Measurements from ENCODE around the gene IRF2BP1. TPM values are rescaled to one million over a fixed set of nuclear protein-coding genes. Genes with fewer than 3 reads are reported as not detected.

IRF2BP1 gene
- total RNA-seq, 2 experiments from 2014 or later: 20.9 to 23.9 TPM

- no peaks in the 10 kb centered on the region for H3K9me3 Mint-ChIP-seq
- H3K27ac Mint-ChIP-seq: peak overlapping the region; percentile 62
- peak; percentile 42 for DNase-seq
- peak; percentile 76 for ATAC-seq (ENCODE audit: low read depth)
- no peaks in the 10 kb centered on the region for H3K36me3 Mint-ChIP-seq
- peaks cover 36% of the 10 kb centered on the region for H3K4me1 Mint-ChIP-seq
- POLR2A ChIA-PET: interaction anchor here (2.1 kb wide), 1 partner anchor 14 kb away, joined by 19 read pairs; the partner anchor contains the start of gene MYPOP
- peaks cover 27% of the 10 kb centered on the region for H3K27me3 Mint-ChIP-seq
- peak overlapping the region; percentile 63 for H3K4me3 Mint-ChIP-seq
These were observed 31.6 kb upstream of the IRF2BP1 start for GRCh38 chr19:45917421-45918091.

DNA sequence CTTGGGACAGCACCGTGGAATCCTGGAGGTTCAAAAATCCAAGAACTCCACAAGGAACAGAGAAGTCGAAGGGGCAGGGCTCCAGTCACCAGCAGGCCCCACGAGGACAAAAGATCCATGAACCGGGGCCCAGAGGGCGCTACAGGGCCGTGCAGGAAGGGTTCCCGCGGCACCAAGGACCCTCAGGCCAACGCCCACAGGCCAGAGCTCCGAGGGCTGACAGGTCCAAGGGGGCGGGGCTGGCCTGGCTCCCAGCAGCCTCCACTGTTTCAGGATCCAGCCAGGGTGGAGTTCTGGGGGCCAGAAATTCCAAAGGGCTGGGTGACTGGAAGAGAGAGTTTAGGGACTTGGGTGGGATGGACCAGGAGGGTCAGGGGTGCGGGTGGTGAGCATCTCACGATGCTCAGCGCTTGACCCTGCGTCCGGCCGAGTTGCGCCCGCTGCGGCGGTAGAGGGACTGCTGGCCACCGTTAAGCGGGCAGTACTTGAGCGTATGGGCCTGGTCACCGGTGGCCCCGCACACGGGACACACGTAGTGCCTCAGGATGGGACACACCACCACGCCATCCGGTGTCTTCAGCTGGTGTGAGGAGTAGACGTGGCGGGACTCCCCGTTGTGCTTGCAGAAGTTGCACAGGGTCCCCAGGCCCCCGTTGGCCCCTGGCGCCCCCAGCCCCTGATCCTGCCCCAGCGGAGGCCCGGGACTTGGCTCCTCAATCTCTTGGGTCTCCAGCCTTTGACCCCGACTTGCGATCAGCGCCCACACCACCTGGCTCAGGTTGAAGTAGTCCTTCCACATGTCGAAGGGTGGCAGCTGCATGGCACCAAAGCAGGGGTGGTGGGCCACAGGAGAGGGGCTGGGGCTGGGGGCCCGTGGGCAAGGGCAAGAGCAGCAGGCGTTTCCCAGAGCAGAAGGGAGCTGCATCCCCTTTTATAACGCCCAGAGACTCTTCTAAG, 28.2 kb upstream of the IRF2BP1 start, which contains the start of gene NANOS2:
NANOS2 (minus strand) TSS at position 905 of the 957 bp plus-strand sequence; CDS start at position 820, 85 bp downstream.
- POLR2A ChIA-PET: no interaction called here
- Mint-ChIP-seq H3K27me3 (peaks cover 46% of the 10 kb centered on the region), H3K4me1 (peaks cover 20% of the 10 kb centered on the region), H3K27ac (no peak within 1 kb of the TSS), H3K9me3 (no peaks in the 10 kb centered on the region), H3K36me3 (no peaks in the 10 kb centered on the region), H3K4me3 (no peak within 1 kb of the TSS)
- ATAC-seq (ENCODE audit: low read depth): no peak
- DNase-seq: peak; percentile 56

- Mint-ChIP-seq H3K9me3 (no peaks in the 10 kb centered on the region), H3K4me3 (no peak overlapping the region), H3K27ac (no peak overlapping the region), H3K36me3 (no peaks in the 10 kb centered on the region), H3K27me3 (peaks cover 36% of the 10 kb centered on the region), H3K4me1 (peaks cover 1% of the 10 kb centered on the region)
- POLR2A ChIA-PET: interaction anchor here (0.6 kb wide), 1 partner anchor 103 kb away, joined by 5 read pairs; no protein-coding TSS in a partner anchor
- DNase-seq (no peak), ATAC-seq (ENCODE audit: low read depth) (no peak)
These were observed 25.4 kb upstream of the IRF2BP1 start for GRCh38 chr19:45911291-45911690.

- H3K36me3 Mint-ChIP-seq: no peaks in the 10 kb centered on the region
- ATAC-seq (ENCODE audit: low read depth) (no peak), DNase-seq (no peak)
- H3K4me1 Mint-ChIP-seq: peaks cover 2% of the 10 kb centered on the region
- H3K27ac Mint-ChIP-seq: no peak overlapping the region
- peaks cover 35% of the 10 kb centered on the region for H3K27me3 Mint-ChIP-seq
- no peaks in the 10 kb centered on the region for H3K9me3 Mint-ChIP-seq
- POLR2A ChIA-PET: no interaction called here
- no peak overlapping the region for H3K4me3 Mint-ChIP-seq
These were observed 23.0 kb upstream of the IRF2BP1 start for GRCh38 chr19:45908956-45909355.

DNA sequence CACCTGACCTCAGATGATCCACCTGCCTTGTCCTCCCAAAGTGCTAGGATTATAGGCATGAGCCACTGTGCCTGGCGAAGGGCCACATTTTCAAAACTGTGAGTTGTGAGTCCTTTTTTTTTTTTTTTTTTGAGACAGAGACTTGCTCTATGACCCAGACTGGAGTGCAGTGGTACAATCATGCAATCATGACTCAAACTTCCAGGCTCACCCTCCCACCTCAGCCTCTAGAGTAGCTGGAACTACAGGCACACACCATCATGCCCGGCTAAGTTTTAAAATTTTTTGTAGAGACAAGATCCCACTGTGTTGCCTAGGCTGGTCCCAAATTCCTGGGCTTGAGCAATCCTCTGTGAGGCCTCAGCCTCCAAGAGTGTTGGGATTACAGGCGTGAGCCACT, 20.3 kb upstream of the IRF2BP1 start:
- ATAC-seq (ENCODE audit: low read depth) (no peak), DNase-seq (no peak)
- Mint-ChIP-seq H3K4me3 (no peak overlapping the region), H3K36me3 (no peaks in the 10 kb centered on the region), H3K27ac (no peak overlapping the region), H3K27me3 (peaks cover 17% of the 10 kb centered on the region), H3K4me1 (peaks cover 10% of the 10 kb centered on the region), H3K9me3 (no peaks in the 10 kb centered on the region)
- POLR2A ChIA-PET: no interaction called here

DNA sequence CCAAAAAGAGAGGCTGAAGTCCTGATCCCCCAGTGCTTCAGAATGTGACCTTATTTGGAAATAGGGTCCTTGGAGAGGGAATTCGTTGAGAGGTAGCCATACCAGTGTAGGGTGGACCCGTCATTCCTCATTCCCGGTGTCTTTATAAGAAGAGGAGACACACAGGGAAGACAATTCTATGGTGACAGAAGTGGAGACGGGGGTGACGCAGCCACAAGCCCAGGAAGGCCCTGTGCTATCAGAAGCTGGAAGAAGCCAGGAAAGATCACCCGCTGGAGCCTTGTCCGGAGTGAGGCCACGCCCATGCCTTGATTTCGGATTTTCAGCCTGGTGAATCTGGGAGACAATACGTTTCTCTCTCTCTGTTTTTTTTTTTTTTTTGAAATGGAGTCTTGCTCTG, 19.1 kb upstream of the IRF2BP1 start:
- no peak for ATAC-seq (ENCODE audit: low read depth)
- H3K36me3 Mint-ChIP-seq: peaks cover 6% of the 10 kb centered on the region
- H3K27ac Mint-ChIP-seq: no peak overlapping the region
- H3K4me1 Mint-ChIP-seq: peaks cover 18% of the 10 kb centered on the region
- H3K27me3 Mint-ChIP-seq: peaks cover 6% of the 10 kb centered on the region
- no peak overlapping the region for H3K4me3 Mint-ChIP-seq
- POLR2A ChIA-PET: no interaction called here
- no peaks in the 10 kb centered on the region for H3K9me3 Mint-ChIP-seq
- DNase-seq: no peak

DNA sequence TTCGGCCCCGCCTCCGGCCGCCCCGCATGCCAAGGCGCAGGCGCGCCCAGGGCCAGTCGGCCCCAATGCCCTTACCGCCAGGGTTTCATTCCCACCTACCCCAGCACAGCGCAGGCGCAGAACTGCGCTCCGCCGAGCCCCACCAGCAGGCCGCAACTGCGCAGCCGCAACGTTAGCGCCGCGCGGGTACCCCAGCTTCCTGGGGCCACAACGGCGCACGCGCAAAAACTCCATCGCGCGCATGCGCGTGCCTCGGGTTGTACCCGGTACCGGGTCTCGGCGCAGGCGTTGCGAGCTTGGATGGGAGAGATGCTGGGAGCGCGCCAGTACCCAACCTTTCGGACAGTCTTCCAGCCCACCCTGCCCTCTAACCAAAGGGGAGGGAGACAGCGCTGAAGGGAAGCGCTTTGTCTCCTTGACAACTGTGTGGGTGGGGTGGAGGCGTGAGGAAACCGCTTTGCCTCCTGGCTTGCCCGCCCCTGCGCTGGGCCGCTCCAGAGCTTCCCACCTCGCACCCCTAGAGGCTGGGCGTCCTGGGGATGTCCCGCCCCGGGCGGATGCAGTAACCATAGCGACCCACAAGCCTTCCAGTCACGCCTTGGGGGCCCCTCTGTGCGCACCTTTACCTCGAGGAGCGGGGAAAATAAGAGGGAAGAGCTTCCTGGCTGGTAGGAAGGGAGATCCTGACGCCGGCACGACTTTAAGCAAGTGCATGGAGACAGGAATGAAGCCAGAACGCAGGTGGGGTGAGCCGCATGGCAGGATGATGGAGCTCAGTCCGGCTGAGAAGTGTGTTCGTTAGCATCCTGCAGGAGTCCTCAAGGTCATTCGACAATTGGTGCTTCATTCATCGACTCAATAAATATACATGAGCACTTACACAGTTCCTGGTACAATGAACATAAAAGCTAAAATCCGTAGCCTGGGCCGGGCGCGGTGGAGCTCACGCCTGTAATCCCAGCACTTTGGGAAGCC, 17.0 kb upstream of the IRF2BP1 start:
- Mint-ChIP-seq H3K4me1 (peaks cover 20% of the 10 kb centered on the region), H3K27ac (peak overlapping the region; percentile 90), H3K36me3 (peaks cover 21% of the 10 kb centered on the region), H3K4me3 (peak overlapping the region; percentile 97), H3K9me3 (no peaks in the 10 kb centered on the region), H3K27me3 (no peaks in the 10 kb centered on the region)
- POLR2A ChIA-PET: interaction anchor here (0.6 to 3.4 kb wide), 17 partner anchors 10 to 1695 kb away, joined by 3 to 45 read pairs (median 4); partner anchors contain the start of genes CCDC61, FBXO46 and IRF2BP1
- DNase-seq (peak; percentile 100), ATAC-seq (ENCODE audit: low read depth) (peak; percentile 92)

DNA sequence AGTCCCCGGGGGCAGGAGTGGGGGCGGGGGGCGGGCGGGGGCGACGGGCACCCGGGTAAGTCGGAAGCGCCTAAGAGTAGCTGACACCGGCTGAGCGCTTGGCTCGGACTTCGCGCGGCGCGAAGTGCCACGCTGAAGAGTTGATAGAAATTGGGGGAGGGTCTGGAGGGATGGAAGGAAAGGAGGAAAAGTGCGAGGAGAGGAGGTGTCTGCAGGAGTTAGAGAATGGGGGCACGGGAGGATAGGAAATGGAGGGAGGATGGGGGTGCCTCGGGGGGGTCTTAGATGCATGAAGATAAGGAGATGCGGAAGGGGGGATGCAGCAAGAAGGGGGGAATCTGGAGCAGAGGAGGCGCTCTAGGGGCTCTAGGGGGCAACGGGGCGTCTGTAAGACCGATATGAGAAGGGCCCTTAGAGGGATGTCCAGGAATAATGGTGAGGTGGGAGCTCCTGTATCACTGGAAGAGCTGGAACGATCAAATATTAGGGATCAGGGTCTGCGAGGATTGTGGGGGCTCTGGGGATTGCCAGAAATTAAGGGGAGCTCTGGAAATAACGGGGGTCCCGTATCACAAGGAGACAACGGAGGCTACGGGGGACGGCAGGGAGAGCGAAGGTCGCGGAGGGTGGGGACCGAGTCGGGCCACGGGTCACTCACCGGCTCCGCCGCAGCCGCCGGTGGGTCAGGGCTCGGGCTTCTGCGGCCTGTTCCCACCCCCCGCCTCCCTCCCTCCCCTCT, 16.1 kb upstream of the IRF2BP1 start, which contains the start of gene MYPOP:
MYPOP (minus strand) TSS at position 702 of the 739 bp plus-strand sequence. CDS start 840 bp downstream, outside the sequence.
- H3K27ac Mint-ChIP-seq: peak within 1 kb of the TSS; percentile 90
- ATAC-seq (ENCODE audit: low read depth) (no peak), DNase-seq (no peak)
- no peaks in the 10 kb centered on the region for H3K27me3 Mint-ChIP-seq
- H3K36me3 Mint-ChIP-seq: peaks cover 21% of the 10 kb centered on the region
- H3K4me3 Mint-ChIP-seq: peak within 1 kb of the TSS; percentile 97
- H3K9me3 Mint-ChIP-seq: no peaks in the 10 kb centered on the region
- peaks cover 20% of the 10 kb centered on the region for H3K4me1 Mint-ChIP-seq
- POLR2A ChIA-PET: interaction anchor here (0.6 to 3.4 kb wide), 14 partner anchors 11 to 185 kb away, joined by 3 to 45 read pairs (median 4); partner anchors contain the start of genes CCDC61, FBXO46 and IRF2BP1

DNA sequence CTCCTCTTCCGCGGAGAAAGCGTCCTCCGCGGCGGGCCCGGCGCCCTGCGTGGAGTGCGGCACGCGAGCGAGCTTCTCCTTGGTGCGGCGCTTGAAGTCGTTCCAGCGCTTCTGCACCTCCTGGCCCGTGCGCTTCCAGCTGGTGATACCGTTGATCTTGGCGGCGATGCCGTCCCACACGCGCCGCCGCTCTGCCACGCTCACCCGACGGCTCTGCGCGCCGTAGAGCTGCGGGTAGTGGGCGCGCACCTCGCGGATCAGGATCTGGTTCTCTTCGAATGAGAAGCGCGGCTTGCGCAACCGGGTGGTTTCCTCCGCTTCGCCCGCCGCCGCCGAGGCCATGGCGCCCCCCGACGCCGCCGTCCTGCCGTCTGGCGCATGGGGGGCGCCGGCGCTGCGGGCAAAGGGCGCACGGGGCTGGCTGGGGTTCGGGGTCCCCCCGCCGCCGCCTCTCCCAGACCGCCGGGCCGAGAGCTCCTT, 15.5 kb upstream of the IRF2BP1 start:
- H3K27me3 Mint-ChIP-seq: no peaks in the 10 kb centered on the region
- no peak overlapping the region for H3K27ac Mint-ChIP-seq
- ATAC-seq (ENCODE audit: low read depth) (no peak), DNase-seq (peak; percentile 61)
- no peaks in the 10 kb centered on the region for H3K9me3 Mint-ChIP-seq
- peaks cover 20% of the 10 kb centered on the region for H3K4me1 Mint-ChIP-seq
- peaks cover 21% of the 10 kb centered on the region for H3K36me3 Mint-ChIP-seq
- H3K4me3 Mint-ChIP-seq: peak overlapping the region; percentile 51
- POLR2A ChIA-PET: interaction anchor here (3.4 kb wide), 1 partner anchor 15 kb away, joined by 45 read pairs; the partner anchor contains the start of gene IRF2BP1

- DNase-seq (no peak), ATAC-seq (ENCODE audit: low read depth) (no peak)
- POLR2A ChIA-PET: interaction anchor here (3.4 kb wide), 1 partner anchor 15 kb away, joined by 45 read pairs; the partner anchor contains the start of gene IRF2BP1
- peaks cover 21% of the 10 kb centered on the region for H3K36me3 Mint-ChIP-seq
- H3K4me3 Mint-ChIP-seq: peak overlapping the region; percentile 32
- H3K27ac Mint-ChIP-seq: no peak overlapping the region
- no peaks in the 10 kb centered on the region for H3K9me3 Mint-ChIP-seq
- no peaks in the 10 kb centered on the region for H3K27me3 Mint-ChIP-seq
- peaks cover 20% of the 10 kb centered on the region for H3K4me1 Mint-ChIP-seq
These were observed 14.9 kb upstream of the IRF2BP1 start for GRCh38 chr19:45900738-45901431.

DNA sequence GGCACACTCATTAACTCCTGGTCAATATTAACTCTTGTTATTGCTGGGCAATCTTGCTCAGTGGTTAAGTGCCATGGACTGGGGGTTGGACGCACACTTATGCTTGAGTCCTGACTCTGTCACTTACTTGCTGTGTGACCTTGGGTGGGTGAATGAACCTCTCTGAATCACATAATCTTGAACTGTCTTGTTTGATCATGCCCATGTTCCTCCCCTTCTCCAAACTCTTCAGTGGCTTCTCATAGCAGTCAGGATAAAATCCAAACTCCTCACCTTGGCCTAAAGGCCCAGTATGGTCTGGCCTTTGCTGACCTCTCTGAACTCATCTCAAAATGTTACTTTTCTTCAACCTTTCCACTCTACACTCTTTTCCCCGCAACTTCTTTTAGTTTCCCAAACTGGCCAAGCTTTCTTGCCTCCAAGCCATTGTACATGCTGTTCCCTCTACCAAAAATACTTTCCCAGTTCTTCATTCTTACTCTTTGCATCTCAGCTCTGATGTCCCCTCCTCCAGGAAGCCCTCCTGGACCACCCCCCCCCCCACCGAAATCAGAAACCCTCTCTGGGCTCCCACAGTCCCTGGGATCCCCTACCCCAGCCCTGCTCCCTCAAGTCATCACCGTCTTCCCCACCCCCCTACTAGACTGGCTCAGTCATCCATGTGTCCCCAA, 14.1 kb upstream of the IRF2BP1 start:
- POLR2A ChIA-PET: no interaction called here
- H3K36me3 Mint-ChIP-seq: peaks cover 27% of the 10 kb centered on the region
- no peak overlapping the region for H3K4me3 Mint-ChIP-seq
- DNase-seq (no peak), ATAC-seq (ENCODE audit: low read depth) (no peak)
- no peaks in the 10 kb centered on the region for H3K9me3 Mint-ChIP-seq
- no peaks in the 10 kb centered on the region for H3K27me3 Mint-ChIP-seq
- H3K4me1 Mint-ChIP-seq: peaks cover 20% of the 10 kb centered on the region
- H3K27ac Mint-ChIP-seq: no peak overlapping the region

Data from activated naive CD8-positive, alpha-beta T cell treated with anti-CD3 and anti-CD28 coated beads, Interleukin-2, amount 10 ng/mL, durations not matched to agents 7 days and 5 days (primary cell).